K562 (cell line): ENCODE results near the gene SULT2B1. TPM values are rescaled to one million over a fixed set of nuclear protein-coding genes. Genes with fewer than 3 reads are reported as not detected.
A peak's percentile ranks its signal among the peaks of the same experiment; 100 is the strongest.

Experiments used
- ELF2 ChIP-seq: fragments of 250-450 bp; sonication (Bioruptor Pico); IDR thresholded peaks from 2 replicates; pipeline ENCODE4 v1.5.0; 2021; ENCODE audit warnings: mild to moderate bottlenecking
- HMGXB4 ChIP-seq: sonication (generic); formaldehyde crosslinking; IDR thresholded peaks from 2 replicates; pipeline ENCODE4 v1.8.1; 2023; ENCODE audit warnings: mild to moderate bottlenecking, missing genetic modification reagents
- KDM1A ChIP-seq, 2 experiments: fragments of 450-650 bp; IDR thresholded peaks; 2 replicates each; pipeline ENCODE4 v1.6.1; 2016; ENCODE audit warnings: mild to moderate bottlenecking in 2 of 2
- LEF1 ChIP-seq: fragments of 450-650 bp; IDR thresholded peaks from 2 replicates; pipeline ENCODE4 v1.6.1; 2016; ENCODE audit warnings: mild to moderate bottlenecking
- NRF1 ChIP-seq, 2 experiments: fragments of 450-650 bp; IDR thresholded peaks in 1 of 2; conservative IDR thresholded peaks in 1 of 2; 2 replicates each; pipeline ENCODE4 v1.6.1; 2014; ENCODE audit warnings: mild to moderate bottlenecking in 2 of 2
- SP1 ChIP-seq: sonication (generic); formaldehyde crosslinking; IDR thresholded peaks from 2 replicates; pipeline ENCODE4 v1.8.1; 2022; ENCODE audit warnings: mild to moderate bottlenecking, missing genetic modification reagents
- TEAD1 ChIP-seq, 2 experiments: fragments of 450-650 bp in 1 of 2; sonication (generic) in 1 of 2; formaldehyde crosslinking; IDR thresholded peaks; 2 replicates each; pipeline versions ENCODE4 v1.4.0 to v1.8.0; 2020 to 2022; ENCODE audit warnings: mild to moderate bottlenecking in 2 of 2, missing genetic modification reagents in 1 of 2
- ZNF140 ChIP-seq: fragments of 250-450 bp; sonication (Bioruptor Pico); IDR thresholded peaks from 2 replicates; pipeline ENCODE4 v1.8.0; 2021; ENCODE audit warnings: moderate library complexity, mild to moderate bottlenecking, inconsistent platforms
- ZNF512 ChIP-seq: IDR thresholded peaks from 2 replicates; pipeline ENCODE4 v1.6.1; 2016; ENCODE audit warnings: missing genetic modification characterization, missing compliant biosample characterization
- ZNF551 ChIP-seq: fragments of 250-450 bp; sonication (Bioruptor Pico); IDR thresholded peaks from 2 replicates; pipeline ENCODE4 v1.5.0; 2021; ENCODE audit warnings: mild to moderate bottlenecking, moderate library complexity
- ZNF740 ChIP-seq, 3 experiments: fragments of 200-800 bp in 1 of 3; sonication (Bioruptor generic) in 1 of 3; sonication (generic) in 1 of 3; formaldehyde crosslinking in 1 of 3; IDR thresholded peaks; 2 replicates each; pipeline versions ENCODE4 v1.6.1 to v1.8.0; 2016 to 2022; ENCODE audit warnings: mild to moderate bottlenecking in 2 of 3, missing compliant biosample characterization in 2 of 3, missing genetic modification characterization in 2 of 3, missing genetic modification reagents in 1 of 3
- polyA plus RNA-seq, 8 experiments: library from polyadenylated mRNA; depleted of rRNA in 4 of 8; stranded (reverse) in 5 of 8; unstranded in 3 of 8; fragments of >200 nt; fragmentation: Nextera tagmentation in 2 of 8; fragmentation: Illumina TruSeq in 1 of 8; extraction: Ambion mirVana in 2 of 8; extraction: Trizol in 1 of 8; gene quantifications; 2 replicates each; pipeline versions ENCODE4 v1.2.1 to v1.2.3, GENCODE V29; 2011 to 2014; ENCODE audit warnings: inconsistent platforms in 1 of 8, missing spikeins in 1 of 8
- total RNA-seq, 7 experiments: library from RNA; depleted of rRNA in 6 of 7; stranded (reverse); fragments of >200 nt in 6 of 7; fragmentation: Illumina TruSeq in 2 of 7; extraction: Trizol in 2 of 7; gene quantifications; 2 replicates each; pipeline versions ENCODE4 v1.2.1 to v1.2.3, GENCODE V29; 2011 to 2021; ENCODE audit warnings: low replicate concordance in 1 of 7
- TF ChIP-seq, protein P1 (sequence below): fragments of 450-650 bp; IDR thresholded peaks from 2 replicates; pipeline ENCODE4 v1.6.1; 2016; ENCODE audit warnings: borderline replicate concordance

The SULT2B1 gene
- total and polyA plus RNA-seq, 9 of the 15 experiments (the other 6 are each of a cell fraction or from before 2014, with no cell fraction given): 0.09 to 0.62 (median 0.22) TPM; not detected in 2

DNA sequence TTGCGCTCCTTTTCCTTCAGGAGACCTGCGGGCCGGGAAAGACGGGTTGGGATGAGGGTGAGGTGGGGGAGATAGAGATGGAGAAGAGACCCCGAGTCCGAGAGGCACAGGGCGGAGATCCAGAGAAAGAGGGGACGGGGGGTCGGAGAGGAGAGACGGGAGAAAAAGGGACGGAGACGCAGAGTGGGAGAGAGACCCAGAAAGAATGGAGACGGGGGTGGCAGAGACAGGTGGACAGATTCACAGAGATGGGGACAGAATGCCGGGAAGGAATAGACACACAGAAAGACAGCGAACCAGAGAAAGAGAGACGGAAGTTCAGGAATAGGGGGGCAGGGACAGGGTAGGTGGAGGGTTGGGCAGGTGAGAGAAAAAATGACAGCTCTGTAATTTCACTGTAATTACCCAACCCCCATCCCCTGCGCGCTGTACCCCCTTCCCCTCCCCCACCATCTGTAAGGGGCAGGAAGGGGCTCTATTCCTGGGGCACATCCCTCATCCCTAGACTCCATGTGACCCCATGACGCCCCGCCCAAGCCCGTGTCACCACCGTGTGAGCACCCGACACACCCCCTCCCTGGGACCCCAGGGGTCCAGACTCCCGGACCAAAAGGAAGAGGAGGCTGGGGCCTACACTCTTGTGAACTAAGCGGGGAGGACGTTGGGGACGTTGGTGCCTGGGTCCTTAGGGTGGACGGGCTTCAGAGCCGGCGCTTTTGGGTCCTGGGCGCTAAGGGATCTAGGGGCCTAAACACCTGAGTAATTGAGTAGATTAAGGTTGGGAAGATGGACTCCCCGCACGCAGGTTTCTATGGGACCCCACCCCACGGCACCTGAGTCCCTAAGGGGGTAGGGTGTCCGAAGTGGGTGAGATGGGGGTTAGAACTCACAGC is 84.2 kb downstream of the SULT2B1 start (continued):
- TF ChIP-seq ZNF512 (tag) (peak; percentile 70), ZNF140 (CRISPR knock-in tag) (no peak), LEF1 (no peak), TEAD1 (CRISPR knock-in tag; IDR thresholded peaks at IDR 0.05) (no peak), SP1 (CRISPR knock-in tag) (no peak), ZNF740 (CRISPR knock-in tag; IDR thresholded peaks at IDR 0.05) (no peak), ZNF740 (tag; IDR thresholded peaks at IDR 0.05) (no peak), ELF2 (CRISPR knock-in tag) (no peak), HMGXB4 (CRISPR knock-in tag) (no peak), KDM1A (IDR thresholded peaks at IDR 0.05) (0 out of 4 replicates have a peak, but pooled peaks of 1 of the 2 experiments have one; percentile 13), ZNF551 (CRISPR knock-in tag) (no peak), NRF1 (conservative IDR thresholded peaks at IDR 0.05 in 1 of 2, IDR thresholded peaks at IDR 0.05 in 1 of 2) (no peak)
- TF ChIP-seq, protein P1, sequence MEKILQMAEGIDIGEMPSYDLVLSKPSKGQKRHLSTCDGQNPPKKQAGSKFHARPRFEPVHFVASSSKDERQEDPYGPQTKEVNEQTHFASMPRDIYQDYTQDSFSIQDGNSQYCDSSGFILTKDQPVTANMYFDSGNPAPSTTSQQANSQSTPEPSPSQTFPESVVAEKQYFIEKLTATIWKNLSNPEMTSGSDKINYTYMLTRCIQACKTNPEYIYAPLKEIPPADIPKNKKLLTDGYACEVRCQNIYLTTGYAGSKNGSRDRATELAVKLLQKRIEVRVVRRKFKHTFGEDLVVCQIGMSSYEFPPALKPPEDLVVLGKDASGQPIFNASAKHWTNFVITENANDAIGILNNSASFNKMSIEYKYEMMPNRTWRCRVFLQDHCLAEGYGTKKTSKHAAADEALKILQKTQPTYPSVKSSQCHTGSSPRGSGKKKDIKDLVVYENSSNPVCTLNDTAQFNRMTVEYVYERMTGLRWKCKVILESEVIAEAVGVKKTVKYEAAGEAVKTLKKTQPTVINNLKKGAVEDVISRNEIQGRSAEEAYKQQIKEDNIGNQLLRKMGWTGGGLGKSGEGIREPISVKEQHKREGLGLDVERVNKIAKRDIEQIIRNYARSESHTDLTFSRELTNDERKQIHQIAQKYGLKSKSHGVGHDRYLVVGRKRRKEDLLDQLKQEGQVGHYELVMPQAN: peak; percentile 22; the same call in 1 of the 2 replicates
